Activated CD4-positive, CD25-positive, alpha-beta regulatory T cell treated with anti-CD3 and anti-CD28 coated beads, Interleukin-2, amount 50 U/mL, for 16 hours (primary cell): ENCODE data around the gene FBXL7.

Experiments
- DNase-seq: peaks from one replicate; pipeline ENCODE4 v3.0.0-alpha.2; 2020; ENCODE audit warnings: low read depth, low spot score

Gene FBXL7

DNA sequence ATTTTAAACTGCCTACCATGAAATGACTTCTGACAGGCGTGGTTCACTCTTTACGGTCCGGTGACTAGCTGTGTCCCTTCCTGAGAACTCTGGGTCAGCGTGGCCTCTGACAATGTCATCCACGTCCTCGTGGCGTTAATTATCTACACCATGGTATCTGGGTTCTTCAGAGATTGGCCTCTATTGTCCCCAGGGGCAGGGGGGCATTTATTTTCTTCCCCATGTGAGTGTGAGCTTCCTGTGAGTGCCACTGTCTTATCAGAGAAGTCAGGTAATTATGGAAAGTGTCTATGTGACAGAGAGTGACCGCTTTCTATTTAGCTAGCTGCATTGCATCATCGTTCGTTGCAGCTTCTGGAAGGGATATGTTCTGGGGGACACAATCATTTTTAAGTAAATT, 77.2 kb downstream of the FBXL7 start:
- DNase-seq: no peak

DNA sequence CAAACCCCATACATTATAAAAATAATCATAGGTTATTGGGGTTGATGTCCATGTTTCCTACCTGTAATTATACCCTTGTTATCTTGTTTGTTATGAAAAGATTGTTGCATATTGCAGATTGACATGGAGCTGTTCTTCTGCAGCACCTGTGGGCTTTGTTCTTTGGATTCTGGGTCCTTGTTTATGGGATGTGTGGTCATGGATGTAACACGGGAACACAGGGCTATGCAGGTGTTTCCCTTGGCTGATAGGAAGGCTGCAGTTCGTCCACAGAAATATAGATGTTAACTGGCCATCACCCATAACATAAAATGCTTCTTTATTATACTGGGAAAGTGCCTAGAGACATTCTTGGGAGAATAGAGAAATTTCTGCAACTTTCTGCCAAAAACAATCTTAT, 77.9 kb downstream of the FBXL7 start:
- no peak for DNase-seq

DNA sequence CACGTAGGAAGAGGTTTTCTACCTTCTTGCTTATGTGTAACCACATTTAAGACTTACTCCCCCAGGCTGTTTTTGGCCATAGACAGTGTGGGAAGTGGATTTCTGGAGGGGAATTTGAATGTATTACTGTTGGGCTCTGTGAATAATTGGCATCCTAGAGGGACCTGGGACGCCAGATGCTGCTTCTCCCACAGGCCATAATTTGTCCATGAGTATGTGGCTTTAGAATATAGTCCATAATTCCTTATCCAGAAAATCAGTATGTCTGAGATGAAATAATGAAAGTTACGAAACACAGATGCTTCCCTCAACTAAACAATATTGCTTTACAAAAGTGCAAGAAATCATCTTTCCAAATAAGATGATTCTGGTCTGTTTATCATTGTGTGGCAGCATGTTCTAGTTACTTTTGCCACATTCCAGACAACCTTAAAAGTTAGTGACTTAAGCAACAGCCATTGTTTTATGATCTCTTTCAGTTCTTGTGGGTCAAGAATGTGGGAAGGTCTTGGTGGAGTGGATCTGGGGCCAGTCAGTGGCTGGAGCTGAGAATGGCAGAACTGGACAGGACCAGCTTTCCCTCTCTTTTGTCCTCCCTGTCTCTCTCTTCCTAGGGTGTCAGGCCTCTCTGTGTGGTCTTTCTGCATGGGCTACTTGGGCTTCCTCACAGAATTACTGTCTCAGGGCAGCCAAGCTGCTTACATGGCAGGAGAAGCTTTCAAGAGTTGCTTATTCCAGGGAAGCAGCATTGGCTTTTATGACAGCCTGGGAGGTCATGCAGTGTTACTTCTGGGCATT, 79.4 kb downstream of the FBXL7 start:
- DNase-seq: no peak

DNA sequence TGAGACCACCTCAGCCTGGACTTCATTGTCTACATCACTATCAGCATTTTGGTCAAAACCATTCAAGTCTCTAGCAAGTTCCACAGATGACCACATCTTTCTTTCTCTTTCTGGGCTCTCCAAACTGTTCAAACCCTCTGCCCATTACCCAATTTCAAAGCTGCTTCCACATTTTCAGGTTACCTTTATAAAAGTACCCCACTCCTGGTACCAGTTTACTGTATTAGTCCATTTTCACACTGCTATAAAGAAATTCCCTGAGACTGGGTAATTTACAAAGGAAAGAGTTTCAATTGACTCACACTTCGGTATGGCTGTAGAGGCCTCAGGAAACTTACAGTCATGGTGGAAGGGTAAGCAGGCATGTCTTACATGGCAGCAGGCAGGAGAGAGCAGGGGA, 84.5 kb downstream of the FBXL7 start:
- DNase-seq: no peak

DNA sequence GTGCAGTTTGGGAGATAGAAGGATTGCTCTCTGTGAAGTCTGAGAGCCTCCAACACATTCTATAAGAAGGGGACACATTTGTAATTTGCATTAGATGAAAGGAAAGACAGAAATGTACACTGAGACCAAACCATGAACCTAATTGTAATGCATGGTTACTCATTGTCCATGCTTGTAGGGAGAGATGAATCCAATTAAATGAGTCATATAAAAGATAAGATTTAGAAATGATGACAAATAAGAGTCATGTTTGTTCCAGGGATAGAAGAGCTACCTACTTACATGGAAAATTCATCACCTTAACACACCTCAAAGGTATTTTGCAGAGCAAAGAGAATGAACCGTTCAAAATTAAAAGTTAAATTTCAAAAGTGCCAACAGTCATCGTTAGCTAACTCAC, 85.1 kb downstream of the FBXL7 start:
- DNase-seq: no peak

DNA sequence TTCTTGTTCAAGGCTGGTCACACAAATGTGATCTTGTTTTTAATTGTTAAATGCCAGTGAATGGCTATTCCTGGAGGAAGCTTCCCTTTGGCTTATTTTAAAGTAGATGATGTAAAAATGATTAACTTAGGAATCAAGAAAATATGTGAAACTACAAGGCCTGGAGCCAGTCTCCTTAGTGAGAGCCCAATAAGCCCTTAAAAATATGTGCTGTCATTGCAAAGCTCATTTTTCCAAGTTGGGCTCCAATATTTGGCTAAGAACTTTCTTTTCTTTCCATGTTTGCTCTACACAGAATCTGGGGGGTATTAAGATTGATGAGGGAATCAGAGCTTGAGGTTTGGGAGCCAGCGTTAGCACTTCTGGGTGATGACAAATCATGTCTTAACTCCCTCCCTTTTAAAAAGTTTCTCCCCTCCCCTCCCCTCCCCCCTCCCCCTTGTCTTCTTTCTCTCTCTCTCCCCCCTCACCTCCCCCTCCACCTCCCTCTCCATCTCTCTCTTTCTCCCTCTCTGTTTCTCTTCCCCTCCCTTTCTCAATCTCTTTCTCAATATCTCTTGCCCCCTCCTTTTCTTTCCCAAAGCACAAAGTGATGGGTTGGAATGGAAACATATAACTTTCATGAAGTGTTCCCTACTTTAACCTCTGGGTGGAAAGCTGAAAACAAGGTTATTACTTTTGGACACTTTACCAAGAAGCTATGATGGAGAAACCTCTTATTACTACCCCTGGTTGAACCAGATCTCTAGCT, 86.0 kb downstream of the FBXL7 start:
- DNase-seq: no peak

DNA sequence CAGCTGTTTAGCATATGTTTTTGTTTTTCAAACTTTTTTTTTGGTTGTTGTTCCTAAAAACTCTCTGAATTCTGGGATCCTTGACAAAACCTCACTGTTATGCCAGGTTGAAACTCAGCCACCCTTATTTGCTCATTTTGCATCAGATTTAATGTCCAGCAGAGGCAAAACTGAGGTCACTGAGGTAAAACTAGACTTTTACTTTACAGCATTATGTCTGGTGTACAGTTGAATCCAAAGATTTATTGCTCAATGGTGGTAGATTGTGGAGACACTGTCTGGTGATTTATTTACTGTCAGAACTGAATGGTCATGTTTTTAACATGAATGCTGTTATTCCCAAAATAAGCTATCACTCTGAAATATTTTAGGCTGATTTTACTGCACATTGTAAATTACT, 87.9 kb downstream of the FBXL7 start:
- no peak for DNase-seq

DNA sequence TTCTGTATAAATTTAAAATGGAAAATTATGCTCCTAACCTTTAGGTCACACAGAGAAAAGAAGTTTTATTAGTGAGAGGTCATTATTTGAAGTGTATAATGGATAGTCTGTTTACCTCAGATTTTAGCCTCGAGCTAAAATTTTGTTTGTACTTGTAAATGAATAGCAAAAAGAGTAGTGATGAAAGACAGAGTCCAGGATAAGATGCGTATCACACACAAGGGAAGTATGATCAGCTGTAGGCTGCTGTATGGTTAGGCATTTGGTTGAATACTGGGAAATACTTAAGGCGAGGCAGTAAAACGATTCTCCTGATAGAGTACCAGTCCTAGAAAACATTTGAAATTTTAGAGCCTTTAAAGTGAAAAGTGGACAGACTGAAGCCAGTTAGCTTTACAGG, 92.7 kb downstream of the FBXL7 start:
- no peak for DNase-seq

DNA sequence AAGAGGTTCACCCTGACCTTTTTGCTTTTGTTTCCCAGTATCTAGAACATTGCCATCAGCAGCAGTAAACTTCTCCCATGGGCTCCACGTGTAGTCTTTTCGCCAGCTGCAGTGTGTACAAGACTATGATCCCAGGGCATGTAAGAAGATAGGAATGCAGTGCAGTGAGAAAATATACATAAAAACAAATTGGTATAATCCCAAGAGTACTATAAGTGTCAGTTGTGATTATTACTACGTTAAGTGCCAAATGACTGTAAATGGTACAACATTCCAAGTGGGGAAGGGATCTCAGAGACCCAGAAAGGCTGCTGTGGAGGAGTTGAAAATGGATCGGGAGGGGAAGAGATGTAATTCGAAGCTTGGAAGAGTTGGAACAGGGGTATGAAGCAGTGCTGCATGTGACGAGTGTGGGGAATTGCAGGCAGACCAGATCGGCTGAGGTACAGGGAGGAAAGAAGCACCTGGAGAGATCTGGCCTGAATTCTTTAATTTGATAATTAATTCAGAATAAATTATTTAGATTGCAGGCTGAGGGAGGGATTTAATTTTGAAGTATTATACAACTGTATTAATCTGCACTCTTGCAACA, 95.1 kb downstream of the FBXL7 start:
- no peak for DNase-seq

DNA sequence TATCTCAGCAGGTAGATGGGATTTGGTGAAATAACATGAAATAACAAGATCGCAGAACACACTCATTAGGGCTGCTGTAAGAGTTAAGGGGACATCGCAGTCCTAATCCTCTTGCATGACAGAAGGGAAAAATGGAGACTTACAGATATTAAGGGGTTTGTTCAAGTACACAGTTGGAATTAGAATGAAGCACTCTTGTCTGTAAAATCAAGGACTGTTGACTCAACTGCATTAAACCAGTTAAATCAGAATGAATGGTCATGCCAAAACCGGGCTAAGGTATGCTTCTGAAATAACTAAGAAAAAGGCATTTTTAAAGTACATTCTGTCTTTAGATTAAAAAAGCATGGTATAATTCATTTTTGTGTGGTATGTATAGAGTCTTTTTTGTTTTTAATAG, 95.9 kb downstream of the FBXL7 start:
- DNase-seq: no peak

DNA sequence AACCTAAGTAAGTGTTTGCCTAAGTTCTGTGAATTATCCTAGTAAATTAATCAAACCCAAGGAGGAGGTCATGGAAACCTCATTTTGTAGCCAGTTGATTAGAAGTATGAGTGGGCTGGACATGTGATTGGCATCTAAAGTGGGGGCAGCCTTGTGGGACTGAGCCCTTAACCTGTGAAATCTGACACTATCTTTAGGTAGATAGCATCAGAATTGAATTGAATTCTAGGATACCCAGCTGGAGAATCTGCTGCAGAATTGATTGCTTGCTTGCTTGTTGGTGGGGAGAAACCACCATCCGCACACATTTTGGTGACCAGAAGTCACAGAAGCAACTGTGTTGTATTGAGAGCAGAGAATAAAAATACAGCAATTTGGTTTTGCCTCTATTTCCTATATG, 97.0 kb downstream of the FBXL7 start:
- no peak for DNase-seq

DNA sequence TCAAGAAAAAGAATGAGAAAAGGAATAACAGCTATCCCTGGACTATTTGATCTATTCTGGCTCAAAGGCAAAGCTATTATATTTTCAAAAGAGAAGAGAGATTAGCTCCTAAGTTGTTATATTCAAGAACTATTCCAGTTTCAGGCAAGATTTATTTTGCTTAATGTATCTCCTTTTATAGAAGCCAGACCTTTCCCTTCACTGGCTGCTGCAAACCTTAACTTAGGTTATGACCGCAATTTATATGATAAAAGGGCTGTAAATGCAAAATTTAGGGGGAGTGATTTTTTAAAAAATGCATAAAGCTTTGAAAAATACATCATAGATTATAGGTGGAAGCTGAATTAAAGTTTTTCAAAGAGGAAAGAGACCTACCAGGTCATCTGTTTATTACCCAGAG, 97.8 kb downstream of the FBXL7 start:
- no peak for DNase-seq

DNA sequence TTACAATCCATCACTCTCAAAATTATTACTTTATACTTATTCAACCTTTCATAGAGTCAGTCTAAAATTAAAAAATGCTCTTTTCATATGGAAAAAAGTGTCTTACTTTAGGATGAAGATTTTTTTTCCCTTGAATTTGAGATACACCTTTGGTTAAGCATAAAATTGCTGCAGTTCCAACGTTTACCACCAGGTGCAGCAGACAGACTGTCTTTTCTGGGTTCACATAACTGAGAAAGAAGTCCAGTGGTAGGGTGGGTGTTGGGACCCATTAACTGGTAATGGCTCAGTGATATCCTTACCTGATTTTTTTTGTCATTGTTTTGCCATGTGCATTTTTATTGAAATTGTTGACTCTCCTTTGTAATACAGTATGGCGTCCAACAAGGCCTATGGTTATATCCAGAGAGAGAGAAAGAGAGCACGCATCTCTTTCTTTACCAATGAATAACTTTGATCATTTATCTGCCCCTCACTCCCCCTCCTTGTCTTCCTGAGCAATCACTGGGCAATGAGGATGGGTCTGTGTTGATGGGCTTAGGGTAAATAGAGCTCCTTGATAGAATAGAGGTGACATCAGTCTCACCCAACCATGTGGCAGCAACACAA, 98.4 kb downstream of the FBXL7 start:
- no peak for DNase-seq

DNA sequence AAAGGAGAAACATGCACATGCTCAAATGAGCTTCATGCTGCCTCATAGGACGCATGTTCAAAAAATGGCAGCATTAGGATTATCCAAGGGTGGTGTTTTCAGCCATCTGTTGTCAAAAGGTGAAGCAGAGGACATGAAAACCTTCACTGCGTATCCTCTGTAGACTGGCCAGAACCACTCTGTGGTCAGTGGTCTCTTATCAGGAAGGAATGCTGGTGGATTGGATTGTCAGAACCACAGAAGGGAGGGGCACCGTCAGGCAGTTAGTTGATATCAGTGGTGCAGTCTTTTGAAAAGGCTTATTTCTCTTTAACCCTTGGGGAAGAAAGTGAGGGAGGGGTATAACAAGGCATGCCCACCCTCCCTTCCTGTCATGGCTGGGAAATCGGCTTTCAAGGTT, 100.1 kb downstream of the FBXL7 start:
- DNase-seq: no peak

DNA sequence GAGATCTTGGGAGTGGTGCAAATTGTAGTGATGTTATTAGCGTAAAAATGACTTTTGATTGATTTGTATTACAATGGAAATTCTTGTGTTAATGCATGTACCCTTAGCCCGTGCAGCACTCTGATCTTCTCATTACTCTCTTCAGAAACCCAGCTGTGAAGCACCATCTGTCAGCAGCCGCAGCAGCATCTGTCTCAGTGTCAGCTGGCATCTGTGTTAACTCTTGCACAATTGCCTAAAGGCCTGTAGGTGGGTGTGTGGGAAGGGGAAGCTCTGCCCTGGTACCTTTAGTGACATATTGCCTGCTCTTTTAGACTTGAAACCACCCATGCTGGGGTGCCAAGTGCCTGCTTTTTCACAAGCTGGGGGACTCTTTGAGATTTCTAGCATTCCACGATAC, 101.3 kb downstream of the FBXL7 start:
- no peak for DNase-seq

DNA sequence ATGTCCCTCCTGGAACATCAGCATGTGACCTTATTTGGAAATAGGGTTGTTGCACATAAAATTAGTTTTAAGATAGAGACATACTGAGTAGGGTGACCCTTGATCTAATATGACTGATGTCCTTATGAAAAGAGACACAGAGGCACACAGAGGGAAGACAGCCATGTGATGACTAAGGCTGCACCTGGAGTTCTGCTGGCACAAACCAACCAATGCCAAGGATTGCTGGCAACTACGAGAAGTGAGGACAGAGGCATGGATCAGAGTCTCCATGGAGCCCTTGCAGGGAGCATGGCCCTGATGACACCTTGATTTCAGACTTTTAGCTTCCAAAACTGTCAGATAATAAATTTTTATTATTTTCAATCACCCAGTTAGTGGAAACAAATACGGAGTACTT, 101.9 kb downstream of the FBXL7 start:
- DNase-seq: no peak

DNA sequence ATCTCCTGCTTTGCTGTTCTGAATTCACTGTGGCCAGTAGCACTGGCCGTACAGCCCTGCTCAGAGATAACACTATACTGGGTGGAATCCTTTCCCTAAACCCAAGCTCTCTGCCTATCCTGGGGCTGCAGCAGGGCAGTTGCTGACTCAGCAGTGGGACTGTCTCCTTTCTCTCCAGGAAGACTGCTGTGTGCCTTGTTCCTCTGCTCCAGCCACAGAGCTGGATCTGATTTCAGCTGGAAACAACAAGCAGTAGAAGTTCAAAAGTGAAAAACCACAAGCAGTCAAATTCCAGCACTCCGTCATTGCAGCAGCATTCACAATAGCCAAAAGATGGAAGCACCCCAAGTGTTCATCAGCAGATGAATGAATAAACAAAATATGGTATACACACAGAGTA, 105.0 kb downstream of the FBXL7 start:
- no peak for DNase-seq

DNA sequence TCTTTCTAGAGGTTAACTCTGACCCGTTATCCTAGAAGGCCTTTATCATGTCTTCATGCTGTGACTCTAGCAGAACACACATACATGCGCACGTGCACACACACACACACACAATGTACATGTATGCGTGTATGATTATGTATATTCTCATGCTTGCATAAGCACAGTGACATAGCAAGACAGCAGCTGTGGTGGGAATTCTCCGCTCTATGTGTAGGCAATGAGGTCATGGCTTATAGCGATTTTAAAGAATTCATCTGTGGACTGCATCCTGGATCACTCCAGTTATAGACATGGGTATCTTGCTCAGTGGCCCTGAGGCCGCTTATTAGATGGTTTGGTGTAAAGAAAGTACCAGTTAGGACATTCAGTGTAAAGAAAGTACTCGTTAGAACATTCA, 106.2 kb downstream of the FBXL7 start:
- DNase-seq: no peak

DNA sequence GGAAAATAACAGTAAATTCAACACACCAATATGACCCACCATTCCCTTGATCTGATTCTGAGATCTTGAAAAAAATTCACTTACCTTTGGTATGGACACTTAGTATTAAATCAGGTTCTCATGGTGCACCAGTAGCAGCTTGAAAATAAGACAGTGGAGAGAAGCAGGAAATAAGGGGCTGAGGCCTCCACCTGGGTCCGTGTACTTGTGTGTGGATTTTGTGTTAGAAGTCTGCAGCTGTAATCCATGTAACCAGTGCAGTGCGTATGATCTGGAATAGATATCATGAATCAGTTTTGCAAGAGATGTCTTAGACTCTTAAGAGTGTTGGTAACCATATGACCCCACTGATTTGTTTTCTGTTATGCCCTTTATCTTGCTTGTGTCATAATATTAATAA, 107.1 kb downstream of the FBXL7 start:
- DNase-seq: no peak

DNA sequence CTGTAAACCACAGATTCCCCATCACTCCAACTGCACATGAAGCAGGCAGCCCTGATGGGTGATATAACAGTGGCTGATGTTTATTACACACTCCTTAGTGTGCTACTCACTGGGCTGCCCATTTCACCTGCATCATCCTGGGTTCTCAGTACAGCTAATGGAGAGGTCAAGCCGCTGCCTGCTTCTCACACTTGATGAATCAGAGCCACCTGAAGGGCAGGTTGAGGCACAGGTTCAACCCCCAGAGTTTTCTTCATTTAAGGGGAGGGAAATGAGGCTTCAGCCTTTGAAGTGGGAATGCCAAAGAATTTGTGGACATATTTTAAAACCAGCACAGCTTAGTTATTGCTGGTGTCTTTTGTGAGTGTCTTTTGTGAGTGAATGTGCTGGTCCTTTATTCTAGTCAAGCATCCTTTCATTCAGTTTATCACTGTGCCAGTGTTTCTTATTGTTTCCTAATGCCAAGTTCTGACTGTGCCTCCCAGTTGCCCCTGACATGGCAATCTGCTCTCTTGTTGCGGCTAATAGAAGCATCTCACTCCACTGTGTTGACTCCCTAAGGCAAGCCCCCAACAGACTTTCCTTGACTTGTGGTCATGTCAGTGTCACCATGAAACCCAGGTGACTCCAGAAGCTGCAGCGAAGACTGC, 109.2 kb downstream of the FBXL7 start:
- DNase-seq: no peak

DNA sequence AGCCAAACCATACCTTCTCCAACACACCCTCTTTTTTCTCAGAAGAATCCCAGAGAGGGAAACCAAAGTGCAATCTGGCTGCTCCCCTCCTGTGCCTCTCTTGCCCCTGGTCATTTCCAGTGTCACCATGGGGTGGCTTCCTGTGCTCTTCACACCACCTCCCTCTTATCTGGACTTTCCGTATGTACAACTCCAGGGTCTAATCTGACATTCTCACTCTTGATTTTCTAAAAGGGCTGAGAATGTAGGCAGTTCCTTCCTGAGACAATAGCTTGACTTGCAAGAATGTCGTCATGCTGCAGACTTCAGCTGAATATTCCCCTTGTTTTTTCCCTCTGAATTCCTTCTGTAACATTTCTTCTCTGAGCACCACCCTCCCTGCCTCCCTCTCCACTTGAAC, 110.2 kb downstream of the FBXL7 start:
- no peak for DNase-seq

DNA sequence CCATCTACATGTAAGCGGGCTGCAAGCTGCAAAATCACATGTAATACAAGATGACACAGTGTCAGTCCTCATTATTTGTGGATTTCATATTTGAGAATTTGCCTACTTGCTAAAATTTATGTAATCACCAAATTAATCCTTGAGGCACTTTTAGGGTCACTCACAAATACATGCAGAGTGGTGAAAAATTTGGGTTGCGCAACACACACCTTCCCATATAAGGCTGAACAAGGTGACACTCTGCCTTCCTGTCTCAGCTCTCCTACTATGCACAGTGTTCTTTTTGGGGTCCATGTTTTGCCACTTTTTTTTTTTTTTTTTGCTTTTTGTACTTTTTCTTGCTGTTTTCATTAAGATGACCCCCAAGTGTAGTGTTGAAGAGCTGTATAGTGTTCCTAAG, 111.0 kb downstream of the FBXL7 start:
- no peak for DNase-seq
